ENCODE data around the gene TRPM4.

- TF ChIP-seq CTCF (IDR thresholded peaks at IDR 0.05) (no peak), POLR2AphosphoS5 (IDR thresholded peaks at IDR 0.05) (no peak), POLR2A (IDR thresholded peaks at IDR 0.05) (no peak)
These were observed 47.9 kb upstream of the TRPM4 start for GRCh38 chr19:49109569-49110233.

Data from suprapubic skin (tissue), 4 donors.